ENCODE data around the gene PTPDC1. TPM values are rescaled to one million over a fixed set of nuclear protein-coding genes. Genes with fewer than 3 reads are reported as not detected.

PTPDC1 gene
- total RNA-seq, 1 donor from 2014 or later: 7.2 TPM

GRCh38 chr9:94150279-94150828 is 66.1 kb downstream of the PTPDC1 start:
- no peaks in the 10 kb centered on the region for H3K4me1 Mint-ChIP-seq (ENCODE audit: low read depth)
- H3K27ac Mint-ChIP-seq: no peak overlapping the region
- TF ChIP-seq CTCF (IDR thresholded peaks at IDR 0.05; ENCODE audit: unreplicated experiment): no peak
- no peaks in the 10 kb centered on the region for H3K27me3 Mint-ChIP-seq
- no peaks in the 10 kb centered on the region for H3K9me3 Mint-ChIP-seq (ENCODE audit: low read depth)
- H3K36me3 Mint-ChIP-seq (ENCODE audit: insufficient read depth): no peaks in the 10 kb centered on the region
- no peak for DNase-seq (ENCODE audit: low spot score, unreplicated experiment)
- H3K4me3 Mint-ChIP-seq (ENCODE audit: low read depth): no peak overlapping the region

GRCh38 chr9:94150890-94151650 is 66.8 kb downstream of the PTPDC1 start:
- no peak for DNase-seq (ENCODE audit: low spot score, unreplicated experiment)
- no peaks in the 10 kb centered on the region for H3K4me1 Mint-ChIP-seq (ENCODE audit: low read depth)
- H3K27ac Mint-ChIP-seq: peak overlapping the region; percentile 74
- TF ChIP-seq CTCF (IDR thresholded peaks at IDR 0.05; ENCODE audit: unreplicated experiment): no peak
- H3K27me3 Mint-ChIP-seq: no peaks in the 10 kb centered on the region
- H3K9me3 Mint-ChIP-seq (ENCODE audit: low read depth): no peaks in the 10 kb centered on the region
- H3K36me3 Mint-ChIP-seq (ENCODE audit: insufficient read depth): no peaks in the 10 kb centered on the region
- no peak overlapping the region for H3K4me3 Mint-ChIP-seq (ENCODE audit: low read depth)

- Mint-ChIP-seq H3K36me3 (ENCODE audit: insufficient read depth) (no peaks in the 10 kb centered on the region), H3K4me1 (ENCODE audit: low read depth) (no peaks in the 10 kb centered on the region), H3K27ac (no peak overlapping the region), H3K9me3 (ENCODE audit: low read depth) (no peaks in the 10 kb centered on the region), H3K4me3 (ENCODE audit: low read depth) (no peak overlapping the region), H3K27me3 (no peaks in the 10 kb centered on the region)
- TF ChIP-seq CTCF (IDR thresholded peaks at IDR 0.05; ENCODE audit: unreplicated experiment): no peak
- no peak for DNase-seq (ENCODE audit: low spot score, unreplicated experiment)
These were observed 69.6 kb downstream of the PTPDC1 start for GRCh38 chr9:94153905-94154304.

- no peaks in the 10 kb centered on the region for H3K36me3 Mint-ChIP-seq (ENCODE audit: insufficient read depth)
- H3K9me3 Mint-ChIP-seq (ENCODE audit: low read depth): no peaks in the 10 kb centered on the region
- H3K27ac Mint-ChIP-seq: no peak overlapping the region
- TF ChIP-seq CTCF (IDR thresholded peaks at IDR 0.05; ENCODE audit: unreplicated experiment): no peak
- H3K4me3 Mint-ChIP-seq (ENCODE audit: low read depth): no peak overlapping the region
- H3K27me3 Mint-ChIP-seq: no peaks in the 10 kb centered on the region
- H3K4me1 Mint-ChIP-seq (ENCODE audit: low read depth): peaks cover 21% of the 10 kb centered on the region
- no peak for DNase-seq (ENCODE audit: low spot score, unreplicated experiment)
These were observed 72.2 kb downstream of the PTPDC1 start for GRCh38 chr9:94156348-94157049.

GRCh38 chr9:94157050-94157801 is 73.0 kb downstream of the PTPDC1 start:
- no peak for DNase-seq (ENCODE audit: low spot score, unreplicated experiment)
- no peaks in the 10 kb centered on the region for H3K27me3 Mint-ChIP-seq
- peaks cover 21% of the 10 kb centered on the region for H3K4me1 Mint-ChIP-seq (ENCODE audit: low read depth)
- no peaks in the 10 kb centered on the region for H3K36me3 Mint-ChIP-seq (ENCODE audit: insufficient read depth)
- H3K9me3 Mint-ChIP-seq (ENCODE audit: low read depth): no peaks in the 10 kb centered on the region
- no peak overlapping the region for H3K4me3 Mint-ChIP-seq (ENCODE audit: low read depth)
- no peak for TF ChIP-seq CTCF (IDR thresholded peaks at IDR 0.05; ENCODE audit: unreplicated experiment)
- H3K27ac Mint-ChIP-seq: no peak overlapping the region

Data from progenitor cell of endocrine pancreas (in vitro differentiated cells).